Smooth muscle cell (in vitro differentiated cells): ENCODE data around the gene HS6ST1. TPM values are rescaled to one million over a fixed set of nuclear protein-coding genes. Genes with fewer than 3 reads are reported as not detected.
A peak's percentile ranks its signal among the peaks of the same experiment; 100 is the strongest.

ENCODE experiments used
- DNase-seq: peaks from one replicate; lab custom pipeline; 2025; ENCODE audit not compliant: unreplicated experiment; lab: John Stamatoyannopoulos, UW
- H2AFZ ChIP-seq: fragments of 200-600 bp; sonication (generic); 2 replicates; pipeline ENCODE4 v1.6.0; 2016; ENCODE audit warnings: antibody characterized with exemption, low read depth, mild to moderate bottlenecking
- H3F3A ChIP-seq: fragments of 200-600 bp; sonication (generic); 2 replicates; pipeline ENCODE4 v1.6.0; 2017; ENCODE audit warnings: antibody characterized with exemption, low read depth
- H3K27ac ChIP-seq: fragments of 200-600 bp; sonication (generic); 2 replicates; pipeline ENCODE4 v1.5.1; 2016; ENCODE audit warnings: low read depth, mild to moderate bottlenecking
- H3K27me3 ChIP-seq: fragments of 200-600 bp; sonication (generic); 2 replicates; pipeline ENCODE4 v1.6.1; 2016; ENCODE audit warnings: low read depth, mild to moderate bottlenecking
- H3K36me3 ChIP-seq: fragments of 200-600 bp; sonication (generic); 2 replicates; pipeline ENCODE4 v1.5.1; 2016; ENCODE audit warnings: low read depth
- H3K4me1 ChIP-seq: fragments of 200-600 bp; sonication (generic); 2 replicates; pipeline ENCODE4 v1.5.1; 2016; ENCODE audit warnings: low read depth
- H3K4me2 ChIP-seq: fragments of 200-600 bp; sonication (generic); 2 replicates; pipeline ENCODE4 v1.6.0; 2016; ENCODE audit warnings: mild to moderate bottlenecking
- H3K4me3 ChIP-seq: fragments of 200-600 bp; sonication (generic); 2 replicates; pipeline ENCODE4 v1.5.1; 2016; ENCODE audit warnings: mild to moderate bottlenecking
- H3K79me2 ChIP-seq: fragments of 200-600 bp; sonication (generic); 2 replicates; pipeline ENCODE4 v1.6.0; 2016; ENCODE audit warnings: low read depth, mild to moderate bottlenecking
- H3K9ac ChIP-seq: fragments of 200-600 bp; sonication (generic); 2 replicates; pipeline ENCODE4 v1.6.0; 2016; ENCODE audit warnings: low read depth
- H3K9me3 ChIP-seq: fragments of 200-600 bp; sonication (generic); replicated peaks from 2 replicates; pipeline ENCODE4 v1.5.1; 2016; ENCODE audit warnings: low read depth
- H4K20me1 ChIP-seq: fragments of 200-600 bp; sonication (generic); 2 replicates; pipeline ENCODE4 v1.6.0; 2016; ENCODE audit warnings: low read depth
- CTCF ChIP-seq: fragments of 200-600 bp; sonication (generic); IDR thresholded peaks from 2 replicates; pipeline ENCODE4 v1.5.1; 2017; ENCODE audit warnings: borderline replicate concordance, mild to moderate bottlenecking, antibody characterized with exemption; ENCODE audit not compliant: insufficient read depth, poor library complexity, severe bottlenecking
- WGBS: methylation state at CpG from one replicate; pipeline ENCODE4 v1.1.7; 2016; ENCODE audit warnings: low lambda C conversion rate; 5-methylcytosine and 5-hydroxymethylcytosine counted together
- polyA plus RNA-seq: library from polyadenylated mRNA; unstranded; fragments of >200 nt; fragmentation: Nextera tagmentation; extraction: Ambion mirVana; gene quantifications from 2 replicates; pipeline ENCODE4 v1.2.1, GENCODE V29; 2016
- total RNA-seq: library from RNA; depleted of rRNA; stranded (reverse); fragments of >200 nt; gene quantifications from 2 replicates; pipeline ENCODE4 v1.2.3, GENCODE V29; 2014

HS6ST1 gene
- total and polyA plus RNA-seq, 2 experiments from 2014 or later: 9.3 to 13.0 TPM

GRCh38 chr2:128362176-128362888, 43.7 kb upstream of the HS6ST1 start:
- 44% methylated on average over 12 of the region's 12 CpGs for WGBS
- Histone ChIP-seq H3K4me2 (peak overlapping the region; percentile 44), H2AFZ (no peak overlapping the region), H3K9ac (no peak overlapping the region), H3K9me3 (no peaks in the 10 kb centered on the region), H4K20me1 (no peaks in the 10 kb centered on the region), H3K27ac (peak overlapping the region; percentile 16), H3K79me2 (no peaks in the 10 kb centered on the region), H3K4me3 (no peak overlapping the region), H3K27me3 (no peaks in the 10 kb centered on the region), H3K4me1 (peaks cover 19% of the 10 kb centered on the region), H3F3A (no peaks in the 10 kb centered on the region), H3K36me3 (no peaks in the 10 kb centered on the region)
- TF ChIP-seq CTCF: no peak
- DNase-seq: no peak

GRCh38 chr2:128361376-128362131, 42.9 kb upstream of the HS6ST1 start:
- H3K4me1 ChIP-seq: peaks cover 19% of the 10 kb centered on the region
- WGBS: 96% methylated on average over 14 of the region's 14 CpGs

GRCh38 chr2:128360711-128361110, 42.0 kb upstream of the HS6ST1 start:
- Histone ChIP-seq H3K27me3 (no peaks in the 10 kb centered on the region), H3F3A (no peaks in the 10 kb centered on the region), H3K4me2 (no peak overlapping the region), H3K79me2 (no peaks in the 10 kb centered on the region), H4K20me1 (no peaks in the 10 kb centered on the region), H2AFZ (no peak overlapping the region), H3K4me3 (no peak overlapping the region), H3K4me1 (peaks cover 19% of the 10 kb centered on the region), H3K9me3 (no peaks in the 10 kb centered on the region), H3K36me3 (no peaks in the 10 kb centered on the region), H3K27ac (no peak overlapping the region), H3K9ac (no peak overlapping the region)
- TF ChIP-seq CTCF: no peak
- no peak for DNase-seq
- 98% methylated on average over 8 of the region's 8 CpGs for WGBS

More at GRCh38 chr2:128361376-128362131, 42.9 kb upstream of the HS6ST1 start:
- no peaks in the 10 kb centered on the region for H3F3A ChIP-seq
- H4K20me1 ChIP-seq: no peaks in the 10 kb centered on the region
- H3K79me2 ChIP-seq: no peaks in the 10 kb centered on the region
- no peak overlapping the region for H3K27ac ChIP-seq
- DNase-seq: no peak
- TF ChIP-seq CTCF: no peak
- H2AFZ ChIP-seq: no peak overlapping the region
- no peak overlapping the region for H3K9ac ChIP-seq
- H3K36me3 ChIP-seq: no peaks in the 10 kb centered on the region
- no peak overlapping the region for H3K4me3 ChIP-seq
- H3K9me3 ChIP-seq: no peaks in the 10 kb centered on the region
- H3K27me3 ChIP-seq: no peaks in the 10 kb centered on the region
- no peak overlapping the region for H3K4me2 ChIP-seq
